Measurements from ENCODE around the gene CUX1.

Gene CUX1

DNA sequence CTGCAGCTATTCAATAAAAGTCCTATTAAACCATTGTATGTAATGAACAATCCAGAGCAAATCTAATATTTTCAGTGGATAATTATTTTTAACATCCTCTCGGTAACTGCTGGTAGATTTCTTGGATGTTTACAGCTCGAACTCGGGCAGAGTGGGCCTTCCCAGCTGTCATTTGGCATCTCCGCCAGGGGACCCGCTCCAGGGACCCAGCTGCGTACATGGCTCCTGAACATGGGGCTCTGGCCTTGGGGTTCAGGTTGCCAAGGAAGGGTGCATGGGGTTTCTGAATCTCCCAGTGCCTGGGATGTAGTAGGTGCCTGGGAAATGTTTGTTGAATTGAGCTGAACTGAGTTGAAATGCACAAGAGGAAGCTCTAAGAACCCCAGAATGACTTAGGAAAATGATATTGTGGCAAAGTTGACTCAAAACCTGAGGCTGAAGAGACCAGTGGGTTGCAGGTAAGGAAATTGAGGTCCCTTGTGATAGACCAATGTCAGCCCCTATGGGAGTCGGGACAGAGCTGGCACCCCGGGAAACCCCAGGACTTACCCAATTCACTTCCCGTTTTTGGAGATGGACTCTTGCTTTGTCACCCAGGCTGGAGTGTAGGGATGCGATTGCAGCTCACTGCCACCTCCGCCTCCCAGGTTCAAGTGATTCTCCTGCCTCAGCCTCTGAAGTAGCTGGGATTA lies 228.4 kb downstream of the CUX1 start:
- Histone ChIP-seq H3F3A (ENCODE audit: insufficient read depth, low read length) (no peaks in the 10 kb centered on the region), H4K20me1 (ENCODE audit: insufficient read depth, low read length) (no peaks in the 10 kb centered on the region), H3K9me3 (replicated peaks; ENCODE audit: insufficient read depth, low read length) (no peaks in the 10 kb centered on the region), H3K27me3 (replicated peaks; ENCODE audit: insufficient read depth, low read length) (no peaks in the 10 kb centered on the region), H3K4me1 (ENCODE audit: low read length) (no peaks in the 10 kb centered on the region), H3K4me2 (ENCODE audit: low read depth, low read length) (no peak overlapping the region), H3K36me3 (replicated peaks; ENCODE audit: insufficient read depth, low read length) (no peaks in the 10 kb centered on the region), H3K4me3 (ENCODE audit: low read length) (no peak overlapping the region), H3K27ac (ENCODE audit: low read length) (no peak overlapping the region), H2AFZ (ENCODE audit: low read length) (no peak overlapping the region), H3K9ac (ENCODE audit: low read length) (no peak overlapping the region), H3K79me2 (ENCODE audit: low read length) (peaks cover 11% of the 10 kb centered on the region), H3K9me2 (replicated peaks; ENCODE audit: insufficient read depth, low read length) (no peaks in the 10 kb centered on the region)
- TF ChIP-seq EZH2phosphoT487 (IDR thresholded peaks at IDR 0.05; ENCODE audit: low read length), result no peak
- no peak for TF ChIP-seq EZH2 (optimal IDR thresholded peaks at IDR 0.05; ENCODE audit: low read depth, low read length)
- TF ChIP-seq, protein P1, sequence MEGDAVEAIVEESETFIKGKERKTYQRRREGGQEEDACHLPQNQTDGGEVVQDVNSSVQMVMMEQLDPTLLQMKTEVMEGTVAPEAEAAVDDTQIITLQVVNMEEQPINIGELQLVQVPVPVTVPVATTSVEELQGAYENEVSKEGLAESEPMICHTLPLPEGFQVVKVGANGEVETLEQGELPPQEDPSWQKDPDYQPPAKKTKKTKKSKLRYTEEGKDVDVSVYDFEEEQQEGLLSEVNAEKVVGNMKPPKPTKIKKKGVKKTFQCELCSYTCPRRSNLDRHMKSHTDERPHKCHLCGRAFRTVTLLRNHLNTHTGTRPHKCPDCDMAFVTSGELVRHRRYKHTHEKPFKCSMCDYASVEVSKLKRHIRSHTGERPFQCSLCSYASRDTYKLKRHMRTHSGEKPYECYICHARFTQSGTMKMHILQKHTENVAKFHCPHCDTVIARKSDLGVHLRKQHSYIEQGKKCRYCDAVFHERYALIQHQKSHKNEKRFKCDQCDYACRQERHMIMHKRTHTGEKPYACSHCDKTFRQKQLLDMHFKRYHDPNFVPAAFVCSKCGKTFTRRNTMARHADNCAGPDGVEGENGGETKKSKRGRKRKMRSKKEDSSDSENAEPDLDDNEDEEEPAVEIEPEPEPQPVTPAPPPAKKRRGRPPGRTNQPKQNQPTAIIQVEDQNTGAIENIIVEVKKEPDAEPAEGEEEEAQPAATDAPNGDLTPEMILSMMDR (IDR thresholded peaks at IDR 0.05; ENCODE audit: low read length), result no peak
- no peak for DNase-seq

DNA sequence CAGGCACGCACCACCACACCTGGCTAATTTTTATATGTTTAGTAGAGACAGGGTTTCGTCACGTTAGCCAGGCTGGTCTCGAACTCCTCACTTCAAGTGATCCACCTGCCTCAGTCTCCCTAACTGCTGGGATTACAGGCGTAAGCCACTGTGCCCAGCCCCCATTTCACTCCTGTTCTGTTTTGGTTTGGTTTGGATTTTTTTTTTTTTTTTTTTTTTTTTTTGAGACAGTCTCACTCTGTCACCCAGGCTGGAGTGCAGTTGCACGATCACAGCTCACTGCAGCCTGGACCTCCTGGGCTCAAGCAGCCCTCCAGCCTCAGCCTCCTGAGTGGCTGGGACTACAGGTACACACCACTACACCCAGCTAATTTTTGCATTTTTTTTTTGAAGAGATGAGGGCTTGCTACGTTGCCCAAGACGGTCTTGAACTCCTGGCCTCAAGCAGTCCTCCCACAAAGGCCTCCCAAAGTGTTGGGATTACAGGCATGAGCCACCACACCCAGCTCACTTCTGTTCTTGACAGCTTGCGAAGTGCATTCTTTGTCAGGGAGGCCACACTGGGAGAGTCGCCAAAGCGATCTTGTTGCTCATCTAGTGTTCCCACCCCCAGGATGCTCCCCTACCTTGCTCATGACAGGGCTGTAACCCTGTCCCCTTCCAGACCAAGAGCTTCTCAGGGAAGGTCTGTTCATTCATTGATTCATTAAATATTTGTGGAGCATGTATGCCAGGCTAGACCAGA lies 229.1 kb downstream of the CUX1 start:
- Histone ChIP-seq H3K27me3 (replicated peaks; ENCODE audit: insufficient read depth, low read length) (no peaks in the 10 kb centered on the region), H3K4me2 (ENCODE audit: low read depth, low read length) (no peak overlapping the region), H3K9me2 (replicated peaks; ENCODE audit: insufficient read depth, low read length) (no peaks in the 10 kb centered on the region), H3K4me1 (ENCODE audit: low read length) (no peaks in the 10 kb centered on the region), H3K9ac (ENCODE audit: low read length) (no peak overlapping the region), H3K4me3 (ENCODE audit: low read length) (no peak overlapping the region), H3K9me3 (replicated peaks; ENCODE audit: insufficient read depth, low read length) (no peaks in the 10 kb centered on the region), H3K27ac (ENCODE audit: low read length) (no peak overlapping the region), H4K20me1 (ENCODE audit: insufficient read depth, low read length) (no peaks in the 10 kb centered on the region), H3K36me3 (replicated peaks; ENCODE audit: insufficient read depth, low read length) (no peaks in the 10 kb centered on the region), H2AFZ (ENCODE audit: low read length) (no peak overlapping the region), H3K79me2 (ENCODE audit: low read length) (peaks cover 11% of the 10 kb centered on the region), H3F3A (ENCODE audit: insufficient read depth, low read length) (no peaks in the 10 kb centered on the region)
- TF ChIP-seq EZH2 (optimal IDR thresholded peaks at IDR 0.05; ENCODE audit: low read depth, low read length), result no peak
- TF ChIP-seq EZH2phosphoT487 (IDR thresholded peaks at IDR 0.05; ENCODE audit: low read length), result no peak
- TF ChIP-seq, protein P1 (IDR thresholded peaks at IDR 0.05; ENCODE audit: low read length), result no peak
- DNase-seq, result no peak

DNA sequence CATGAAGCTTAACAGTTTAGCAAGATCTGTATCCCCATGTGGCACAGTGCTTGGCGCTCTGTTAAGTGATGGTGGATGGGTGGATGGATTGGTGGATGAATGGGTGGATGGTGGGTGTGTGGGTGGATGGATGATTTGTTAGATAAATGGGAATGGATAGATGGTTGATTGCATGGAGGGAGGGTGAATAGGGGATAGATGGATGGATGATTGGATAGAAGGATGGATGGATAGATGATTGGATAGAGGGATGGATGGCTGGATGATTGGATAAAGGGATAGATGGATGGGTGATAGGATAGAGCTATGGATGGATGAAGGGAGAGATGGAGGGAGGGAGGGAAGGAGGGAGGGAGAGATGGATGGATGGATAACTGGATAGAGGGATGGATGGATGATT lies 229.7 kb downstream of the CUX1 start:
- Histone ChIP-seq H2AFZ (ENCODE audit: low read length) (no peak overlapping the region), H3K79me2 (ENCODE audit: low read length) (peaks cover 8% of the 10 kb centered on the region), H3K27me3 (replicated peaks; ENCODE audit: insufficient read depth, low read length) (no peaks in the 10 kb centered on the region), H3K9ac (ENCODE audit: low read length) (no peak overlapping the region), H3K27ac (ENCODE audit: low read length) (no peak overlapping the region), H4K20me1 (ENCODE audit: insufficient read depth, low read length) (no peaks in the 10 kb centered on the region), H3K4me2 (ENCODE audit: low read depth, low read length) (no peak overlapping the region), H3K9me2 (replicated peaks; ENCODE audit: insufficient read depth, low read length) (no peaks in the 10 kb centered on the region), H3K4me3 (ENCODE audit: low read length) (no peak overlapping the region), H3K9me3 (replicated peaks; ENCODE audit: insufficient read depth, low read length) (no peaks in the 10 kb centered on the region), H3K36me3 (replicated peaks; ENCODE audit: insufficient read depth, low read length) (no peaks in the 10 kb centered on the region), H3F3A (ENCODE audit: insufficient read depth, low read length) (no peaks in the 10 kb centered on the region), H3K4me1 (ENCODE audit: low read length) (no peaks in the 10 kb centered on the region)
- no peak for TF ChIP-seq EZH2phosphoT487 (IDR thresholded peaks at IDR 0.05; ENCODE audit: low read length)
- TF ChIP-seq, protein P1 (IDR thresholded peaks at IDR 0.05; ENCODE audit: low read length), result no peak
- TF ChIP-seq EZH2 (optimal IDR thresholded peaks at IDR 0.05; ENCODE audit: low read depth, low read length), result no peak
- no peak for DNase-seq

Measured in MM.1S (cell line).